Thyroid gland (tissue), 4 donors: Measurements from ENCODE around the gene PDE8A.

Experiments
- POLR2A ChIP-seq, 2 donors: fragments of 450-650 bp; IDR thresholded peaks; one replicate each; pipeline ENCODE4 v1.6.1; 2017; ENCODE audit warnings: antibody characterized with exemption in 2 of 2, mild to moderate bottlenecking in 2 of 2, moderate library complexity in 1 of 2
- TF ChIP-seq, protein P1 (sequence below), 6 experiments: fragments of 200-600 bp in 3 of 6; fragments of 450-650 bp in 3 of 6; sonication (generic) in 3 of 6; IDR thresholded peaks; one replicate each; pipeline ENCODE4 v1.5.1; 2016 to 2019; ENCODE audit warnings: antibody characterized with exemption in 6 of 6, mild to moderate bottlenecking in 2 of 6, inconsistent platforms in 1 of 6, moderate library complexity in 1 of 6

GRCh38 chr15:84961114-84961452, 20.6 kb upstream of the PDE8A start:
- TF ChIP-seq, protein P1, sequence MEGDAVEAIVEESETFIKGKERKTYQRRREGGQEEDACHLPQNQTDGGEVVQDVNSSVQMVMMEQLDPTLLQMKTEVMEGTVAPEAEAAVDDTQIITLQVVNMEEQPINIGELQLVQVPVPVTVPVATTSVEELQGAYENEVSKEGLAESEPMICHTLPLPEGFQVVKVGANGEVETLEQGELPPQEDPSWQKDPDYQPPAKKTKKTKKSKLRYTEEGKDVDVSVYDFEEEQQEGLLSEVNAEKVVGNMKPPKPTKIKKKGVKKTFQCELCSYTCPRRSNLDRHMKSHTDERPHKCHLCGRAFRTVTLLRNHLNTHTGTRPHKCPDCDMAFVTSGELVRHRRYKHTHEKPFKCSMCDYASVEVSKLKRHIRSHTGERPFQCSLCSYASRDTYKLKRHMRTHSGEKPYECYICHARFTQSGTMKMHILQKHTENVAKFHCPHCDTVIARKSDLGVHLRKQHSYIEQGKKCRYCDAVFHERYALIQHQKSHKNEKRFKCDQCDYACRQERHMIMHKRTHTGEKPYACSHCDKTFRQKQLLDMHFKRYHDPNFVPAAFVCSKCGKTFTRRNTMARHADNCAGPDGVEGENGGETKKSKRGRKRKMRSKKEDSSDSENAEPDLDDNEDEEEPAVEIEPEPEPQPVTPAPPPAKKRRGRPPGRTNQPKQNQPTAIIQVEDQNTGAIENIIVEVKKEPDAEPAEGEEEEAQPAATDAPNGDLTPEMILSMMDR (IDR thresholded peaks at IDR 0.05): no peak
- no peak for TF ChIP-seq POLR2A (IDR thresholded peaks at IDR 0.05)
